Keratinocyte (primary cell): ENCODE data around the gene PHKA2. TPM values are rescaled to one million over a fixed set of nuclear protein-coding genes. Genes with fewer than 3 reads are reported as not detected.

Source experiments
- DNase-seq: peaks from one replicate; pipeline ENCODE4 v3.0.0-alpha.2; 2011; ENCODE audit warnings: low read depth, missing footprints, low spot score
- FAIRE-seq: peaks from 2 replicates; lab custom pipeline; 2011; peaks lifted over from hg19 to GRCh38; lab: Jason Lieb, UNC
- H2AFZ ChIP-seq: 2 replicates; pipeline ENCODE4 v1.6.0; 2012; ENCODE audit warnings: low read length, control low read depth, inconsistent platforms; ENCODE audit not compliant: control insufficient read depth
- H3K27ac ChIP-seq: 2 replicates; pipeline ENCODE4 v1.5.1; 2011; ENCODE audit warnings: low read length; ENCODE audit not compliant: control insufficient read depth, insufficient read depth
- H3K27me3 ChIP-seq: 3 replicates; pipeline ENCODE4 v1.6.0; 2011; ENCODE audit warnings: low read length; ENCODE audit not compliant: control insufficient read depth, insufficient read depth; ENCODE audit errors: extremely low read depth
- H3K36me3 ChIP-seq, 2 experiments: 2 replicates in 1 of 2; 3 replicates in 1 of 2; pipeline ENCODE4 v1.5.1; 2011; ENCODE audit warnings: low read length in 2 of 2, mild to moderate bottlenecking in 1 of 2; ENCODE audit not compliant: control insufficient read depth in 2 of 2, insufficient read depth in 2 of 2; ENCODE audit errors: extremely low read depth in 1 of 2
- H3K4me1 ChIP-seq: 3 replicates; pipeline ENCODE4 v1.5.1; 2011; ENCODE audit warnings: low read length; ENCODE audit not compliant: control insufficient read depth, insufficient read depth; ENCODE audit errors: extremely low read depth
- H3K4me2 ChIP-seq: 3 replicates; pipeline ENCODE4 v1.6.0; 2011; ENCODE audit warnings: low read depth, low read length; ENCODE audit not compliant: control insufficient read depth, insufficient read depth; ENCODE audit errors: extremely low read depth
- H3K4me3 ChIP-seq, 3 experiments: fragments of 200-600 bp in 1 of 3; sonication (generic) in 1 of 3; 2 replicates in 2 of 3; 3 replicates in 1 of 3; pipeline ENCODE4 v1.5.1; 2011 to 2016; ENCODE audit warnings: low read length in 3 of 3, mild to moderate bottlenecking in 3 of 3, control low read depth in 2 of 3, inconsistent platforms in 1 of 3, low read depth in 1 of 3, mixed read lengths in 1 of 3, mixed run types in 1 of 3, moderate library complexity in 1 of 3; ENCODE audit not compliant: control insufficient read depth in 2 of 3, insufficient read depth in 2 of 3; ENCODE audit errors: extremely low read depth in 1 of 3
- H3K79me2 ChIP-seq: 2 replicates; pipeline ENCODE4 v1.6.0; 2012; ENCODE audit warnings: low read length; ENCODE audit not compliant: control insufficient read depth, insufficient read depth
- H3K9ac ChIP-seq: 3 replicates; pipeline ENCODE4 v1.6.0; 2011; ENCODE audit warnings: low read length; ENCODE audit not compliant: control insufficient read depth, insufficient read depth; ENCODE audit errors: extremely low read depth
- H3K9me1 ChIP-seq: 3 replicates; pipeline ENCODE4 v1.6.0; 2011; ENCODE audit warnings: low read length; ENCODE audit not compliant: control insufficient read depth, insufficient read depth; ENCODE audit errors: extremely low read depth
- H3K9me3 ChIP-seq: 2 replicates; pipeline ENCODE4 v1.5.1; 2012; ENCODE audit warnings: low read depth, low read length; ENCODE audit not compliant: control insufficient read depth
- H4K20me1 ChIP-seq: 3 replicates; pipeline ENCODE4 v1.6.0; 2011; ENCODE audit warnings: low read length; ENCODE audit not compliant: control insufficient read depth, insufficient read depth; ENCODE audit errors: extremely low read depth
- CTCF ChIP-seq, 3 experiments: IDR thresholded peaks in 1 of 3; conservative IDR thresholded peaks in 1 of 3; optimal IDR thresholded peaks in 1 of 3; 2 replicates in 2 of 3; 3 replicates in 1 of 3; pipeline versions ENCODE3 to v1.5.1; 2011; ENCODE audit warnings: low read length in 3 of 3, mild to moderate bottlenecking in 3 of 3, moderate library complexity in 2 of 3, control low read depth in 1 of 3, inconsistent platforms in 1 of 3; ENCODE audit not compliant: insufficient read depth in 2 of 3; ENCODE audit errors: extremely low read depth in 1 of 3
- EZH2 ChIP-seq: IDR thresholded peaks from one replicate; pipeline ENCODE4 v1.6.1; 2012; ENCODE audit warnings: inconsistent platforms, mild to moderate bottlenecking, low read length, moderate library complexity
- dilution Hi-C: fragments of 300-500 bp; cut with MboI; formaldehyde crosslinking; loops from one replicate; pipeline ENCODE4 v1.7.0; 2020; ENCODE audit warnings: low sequenced_read_pairs; ENCODE audit not compliant: extremely low pct_ligation_motif_present
- polyA minus RNA-seq, 3 experiments: library from RNA; depleted of rRNA, polyadenylated mRNA; stranded (reverse); fragments of >200 nt; gene quantifications; 1 replicate in 1 of 3; 2 replicates in 1 of 3; 3 replicates in 1 of 3; pipeline ENCODE4 v1.2.3, GENCODE V29; 2011
- polyA plus RNA-seq, 5 experiments: library from polyadenylated mRNA; depleted of rRNA in 3 of 5; stranded (reverse) in 3 of 5; stranded (forward) in 1 of 5; unstranded in 1 of 5; fragments of >200 nt; gene quantifications; 1 replicate in 1 of 5; 2 replicates in 3 of 5; 3 replicates in 1 of 5; pipeline versions ENCODE4 v1.2.1 to v1.2.3, GENCODE V29; 2011 to 2012; ENCODE audit warnings: missing spikeins in 2 of 5, low read depth in 1 of 5, low replicate concordance in 1 of 5

The PHKA2 gene, protein sequence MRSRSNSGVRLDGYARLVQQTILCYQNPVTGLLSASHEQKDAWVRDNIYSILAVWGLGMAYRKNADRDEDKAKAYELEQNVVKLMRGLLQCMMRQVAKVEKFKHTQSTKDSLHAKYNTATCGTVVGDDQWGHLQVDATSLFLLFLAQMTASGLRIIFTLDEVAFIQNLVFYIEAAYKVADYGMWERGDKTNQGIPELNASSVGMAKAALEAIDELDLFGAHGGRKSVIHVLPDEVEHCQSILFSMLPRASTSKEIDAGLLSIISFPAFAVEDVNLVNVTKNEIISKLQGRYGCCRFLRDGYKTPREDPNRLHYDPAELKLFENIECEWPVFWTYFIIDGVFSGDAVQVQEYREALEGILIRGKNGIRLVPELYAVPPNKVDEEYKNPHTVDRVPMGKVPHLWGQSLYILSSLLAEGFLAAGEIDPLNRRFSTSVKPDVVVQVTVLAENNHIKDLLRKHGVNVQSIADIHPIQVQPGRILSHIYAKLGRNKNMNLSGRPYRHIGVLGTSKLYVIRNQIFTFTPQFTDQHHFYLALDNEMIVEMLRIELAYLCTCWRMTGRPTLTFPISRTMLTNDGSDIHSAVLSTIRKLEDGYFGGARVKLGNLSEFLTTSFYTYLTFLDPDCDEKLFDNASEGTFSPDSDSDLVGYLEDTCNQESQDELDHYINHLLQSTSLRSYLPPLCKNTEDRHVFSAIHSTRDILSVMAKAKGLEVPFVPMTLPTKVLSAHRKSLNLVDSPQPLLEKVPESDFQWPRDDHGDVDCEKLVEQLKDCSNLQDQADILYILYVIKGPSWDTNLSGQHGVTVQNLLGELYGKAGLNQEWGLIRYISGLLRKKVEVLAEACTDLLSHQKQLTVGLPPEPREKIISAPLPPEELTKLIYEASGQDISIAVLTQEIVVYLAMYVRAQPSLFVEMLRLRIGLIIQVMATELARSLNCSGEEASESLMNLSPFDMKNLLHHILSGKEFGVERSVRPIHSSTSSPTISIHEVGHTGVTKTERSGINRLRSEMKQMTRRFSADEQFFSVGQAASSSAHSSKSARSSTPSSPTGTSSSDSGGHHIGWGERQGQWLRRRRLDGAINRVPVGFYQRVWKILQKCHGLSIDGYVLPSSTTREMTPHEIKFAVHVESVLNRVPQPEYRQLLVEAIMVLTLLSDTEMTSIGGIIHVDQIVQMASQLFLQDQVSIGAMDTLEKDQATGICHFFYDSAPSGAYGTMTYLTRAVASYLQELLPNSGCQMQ
- polyA plus RNA-seq, result 14.1 to 17.2 TPM (median 15.2 TPM) in 3 replicates
- polyA plus RNA-seq (2011; ENCODE audit: low read depth), result 3.1 TPM
- 4.5 and 5.3 TPM in 2 replicates for polyA plus RNA-seq (2011; cell fraction: cytosol; rRNA removed)
- 63.0 and 78.3 TPM in 2 replicates for polyA plus RNA-seq (2011; cell fraction: nucleus; rRNA removed)
- polyA plus RNA-seq (2012; ENCODE audit: low replicate concordance), result 8.3 and 10.8 TPM in 2 replicates
- polyA minus RNA-seq, result 24.4 to 45.6 TPM (median 25.6 TPM) in 3 replicates
- polyA minus RNA-seq (2011; cell fraction: cytosol; rRNA and poly(A)+ RNA removed), result 10.4 TPM
- 30.7 and 40.1 TPM in 2 replicates for polyA minus RNA-seq (2011; cell fraction: nucleus; rRNA and poly(A)+ RNA removed)

GRCh38 chrX:18983666-18984380 lies at the start of gene PHKA2:
Gene PHKA2, minus strand, starts transcription at chrX:18984114. Its CDS starts 182 bp downstream, at chrX:18983932.
- H4K20me1 ChIP-seq, result no peaks in the 10 kb centered on the region
- no peaks in the 10 kb centered on the region for H3K27me3 ChIP-seq
- DNase-seq (no peak), FAIRE-seq (no peak)
- no peaks in the 10 kb centered on the region for H3K9me3 ChIP-seq
- H3K9ac ChIP-seq, result peak within 1 kb of the TSS; percentile 79
- dilution Hi-C loops, result no loop called here
- peaks cover 20% of the 10 kb centered on the region for H3K79me2 ChIP-seq
- peak within 1 kb of the TSS; percentile 90 for H3K4me2 ChIP-seq
- no peak for TF ChIP-seq CTCF (optimal IDR thresholded peaks at IDR 0.05 in 1 of 3, IDR thresholded peaks at IDR 0.05 in 1 of 3, conservative IDR thresholded peaks at IDR 0.05 in 1 of 3; ENCODE audit: extremely low read depth in 1 of 3, insufficient read depth in 2 of 3, low read length in 3 of 3)
- TF ChIP-seq EZH2, result no peak
- H3K4me3 ChIP-seq, result peak within 1 kb of the TSS; percentile 65 to 85 (median 75)
- peaks cover 6% of the 10 kb centered on the region for H3K4me1 ChIP-seq
- peak within 1 kb of the TSS; percentile 77 for H2AFZ ChIP-seq
- no peaks in the 10 kb centered on the region for H3K36me3 ChIP-seq
- no peaks in the 10 kb centered on the region for H3K9me1 ChIP-seq
- H3K27ac ChIP-seq, result peak within 1 kb of the TSS; percentile 77

- Histone ChIP-seq H3K9me1 (no peaks in the 10 kb centered on the region), H3K9me3 (no peaks in the 10 kb centered on the region), H3K36me3 (no peaks in the 10 kb centered on the region), H3K9ac (no peak overlapping the region), H2AFZ (no peak overlapping the region), H3K4me2 (no peak overlapping the region), H3K27ac (no peak overlapping the region), H3K4me1 (peaks cover 7% of the 10 kb centered on the region), H3K27me3 (no peaks in the 10 kb centered on the region), H3K4me3 (no peak overlapping the region), H4K20me1 (no peaks in the 10 kb centered on the region), H3K79me2 (no peaks in the 10 kb centered on the region)
- FAIRE-seq (no peak), DNase-seq (no peak)
- dilution Hi-C loops, result no loop called here
- TF ChIP-seq CTCF (optimal IDR thresholded peaks at IDR 0.05 in 1 of 3, IDR thresholded peaks at IDR 0.05 in 1 of 3, conservative IDR thresholded peaks at IDR 0.05 in 1 of 3; ENCODE audit: extremely low read depth in 1 of 3, insufficient read depth in 2 of 3, low read length in 3 of 3), result no peak
- TF ChIP-seq EZH2, result no peak
Observed at GRCh38 chrX:19030805-19031204, 46.9 kb upstream of the PHKA2 start.
